ENCODE measurements around the gene ARHGAP24. TPM values are rescaled to one million over a fixed set of nuclear protein-coding genes. Genes with fewer than 3 reads are reported as not detected.

Gene ARHGAP24
- total and polyA plus RNA-seq, 2 experiments from 2014 or later = 0.21 to 0.36 TPM

- no peaks in the 10 kb centered on the region for H3K9me2 ChIP-seq (ENCODE audit: insufficient read depth)
Observed at GRCh38 chr4:85905761-85906160, 430.8 kb downstream of the ARHGAP24 start.

More at GRCh38 chr4:85905761-85906160, 430.8 kb downstream of the ARHGAP24 start:
- no peaks in the 10 kb centered on the region for H4K20me1 ChIP-seq (replicated peaks; ENCODE audit: insufficient read depth)
- no peak for TF ChIP-seq ZNF114 (CRISPR knock-in tag; IDR thresholded peaks at IDR 0.05)
- no peak for TF ChIP-seq ZNF462 (CRISPR knock-in tag; IDR thresholded peaks at IDR 0.05)
- TF ChIP-seq ZNF331 (CRISPR knock-in tag; IDR thresholded peaks at IDR 0.05; ENCODE audit: low read depth) = no peak
- TF ChIP-seq ETS1 (IDR thresholded peaks at IDR 0.05) = no peak
- no peak for TF ChIP-seq CREB1 (CRISPR knock-in tag; IDR thresholded peaks at IDR 0.05; ENCODE audit: low read depth)
- no peak for TF ChIP-seq JUNB (IDR thresholded peaks at IDR 0.05; ENCODE audit: unreplicated experiment)
- TF ChIP-seq CTCF (conservative IDR thresholded peaks at IDR 0.05; ENCODE audit: low read depth in 2 of 2) = no peak
- no peak for TF ChIP-seq POLR2AphosphoS5 (IDR thresholded peaks at IDR 0.05; ENCODE audit: low read depth)
- TF ChIP-seq STAT1 (IDR thresholded peaks at IDR 0.05; ENCODE audit: unreplicated experiment) = no peak
- H3K4me3 Mint-ChIP-seq = no peak overlapping the region
- no peaks in the 10 kb centered on the region for H3K4me1 ChIP-seq (ENCODE audit: insufficient read depth)
- H3K27me3 ChIP-seq (ENCODE audit: insufficient read depth) = no peaks in the 10 kb centered on the region
- H3K27me3 Mint-ChIP-seq (ENCODE audit: insufficient read depth, low read depth, poor library complexity) = no peaks in the 10 kb centered on the region
- peak overlapping the region; percentile 44; the same call in 1 of the 2 replicates for H2AFZ ChIP-seq
- H3K36me3 ChIP-seq (ENCODE audit: insufficient read depth) = no peaks in the 10 kb centered on the region
- H3K27ac ChIP-seq (ENCODE audit: low read depth) = no peak overlapping the region
- H3K4me3 ChIP-seq = no peak overlapping the region
- no peaks in the 10 kb centered on the region for H3F3A ChIP-seq (replicated peaks; ENCODE audit: low read depth)
- no peak overlapping the region for H3K4me2 ChIP-seq
- no peak for DNase-seq (ENCODE audit: low spot score)
- no peaks in the 10 kb centered on the region for H3K9me3 Mint-ChIP-seq
- H3K36me3 Mint-ChIP-seq (ENCODE audit: low read depth) = no peaks in the 10 kb centered on the region
- H3K4me1 Mint-ChIP-seq = no peaks in the 10 kb centered on the region
- no peaks in the 10 kb centered on the region for H3K79me2 ChIP-seq (replicated peaks; ENCODE audit: insufficient read depth)
- no peak overlapping the region for H3K27ac Mint-ChIP-seq
- ATAC-seq = no peak
